ENCODE results near the gene GPR156. TPM values are rescaled to one million over a fixed set of nuclear protein-coding genes. Genes with fewer than 3 reads are reported as not detected.

The GPR156 gene
- total RNA-seq, result 0.49 and 3.4 TPM in 2 replicates

GRCh38 chr3:120284747-120285507 lies at the start of gene GPR156:
Gene GPR156, minus strand, starts transcription at chr3:120285222. Its CDS starts 41,124 bp downstream, at chr3:120244098.

Other genes with a start within 250 kb of the GPR156 start
- 23.3 and 31.3 TPM in 2 replicates for gene GSK3B, start 190.8 kb downstream of the GPR156 start, total RNA-seq
- gene LRRC58, start 64.1 kb upstream of the GPR156 start, total RNA-seq, result 22.7 and 26.4 TPM in 2 replicates
- gene FSTL1, start 165.8 kb upstream of the GPR156 start, total RNA-seq, result 1,089 and 1,234 TPM in 2 replicates